PC-9 (cell line): ENCODE data around the gene CIAO2A.

Source experiments
- EZH2 ChIP-seq: fragments of 200-600 bp; sonication (generic); IDR thresholded peaks from 2 replicates; pipeline ENCODE4 v1.8.0; 2017; ENCODE audit warnings: antibody characterized with exemption, low read depth
- TF ChIP-seq, protein P1 (sequence below): fragments of 200-600 bp; sonication (generic); conservative IDR thresholded peaks from 2 replicates; pipeline ENCODE4 v1.6.1; 2017; ENCODE audit warnings: mixed run types, antibody characterized with exemption, mild to moderate bottlenecking, moderate library complexity

DNA sequence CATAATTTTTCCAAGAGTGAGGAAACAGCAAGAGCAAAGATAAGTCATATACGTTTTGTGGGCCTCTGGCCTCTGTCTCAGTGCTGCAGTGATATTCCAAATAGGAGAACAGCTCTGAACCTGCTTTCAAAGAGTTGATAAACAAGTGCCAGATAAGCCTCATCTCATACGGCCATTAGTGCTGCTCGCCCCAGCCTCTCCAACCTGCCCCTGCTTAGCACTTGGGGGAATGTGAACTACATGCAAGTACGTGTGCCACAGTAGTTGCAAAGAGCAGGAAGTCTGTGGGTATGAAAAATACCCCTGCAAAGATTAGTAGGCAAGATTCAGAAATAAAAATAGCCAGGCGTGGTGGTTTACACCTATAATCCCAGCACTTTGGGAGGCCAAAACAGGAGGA, 61.3 kb downstream of the CIAO2A start:
- TF ChIP-seq, protein P1, sequence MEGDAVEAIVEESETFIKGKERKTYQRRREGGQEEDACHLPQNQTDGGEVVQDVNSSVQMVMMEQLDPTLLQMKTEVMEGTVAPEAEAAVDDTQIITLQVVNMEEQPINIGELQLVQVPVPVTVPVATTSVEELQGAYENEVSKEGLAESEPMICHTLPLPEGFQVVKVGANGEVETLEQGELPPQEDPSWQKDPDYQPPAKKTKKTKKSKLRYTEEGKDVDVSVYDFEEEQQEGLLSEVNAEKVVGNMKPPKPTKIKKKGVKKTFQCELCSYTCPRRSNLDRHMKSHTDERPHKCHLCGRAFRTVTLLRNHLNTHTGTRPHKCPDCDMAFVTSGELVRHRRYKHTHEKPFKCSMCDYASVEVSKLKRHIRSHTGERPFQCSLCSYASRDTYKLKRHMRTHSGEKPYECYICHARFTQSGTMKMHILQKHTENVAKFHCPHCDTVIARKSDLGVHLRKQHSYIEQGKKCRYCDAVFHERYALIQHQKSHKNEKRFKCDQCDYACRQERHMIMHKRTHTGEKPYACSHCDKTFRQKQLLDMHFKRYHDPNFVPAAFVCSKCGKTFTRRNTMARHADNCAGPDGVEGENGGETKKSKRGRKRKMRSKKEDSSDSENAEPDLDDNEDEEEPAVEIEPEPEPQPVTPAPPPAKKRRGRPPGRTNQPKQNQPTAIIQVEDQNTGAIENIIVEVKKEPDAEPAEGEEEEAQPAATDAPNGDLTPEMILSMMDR, result no peak
- no peak for TF ChIP-seq EZH2
